AG04450 (cell line): Measurements from ENCODE around the gene AGAP3. TPM values are rescaled to one million over a fixed set of nuclear protein-coding genes. Genes with fewer than 3 reads are reported as not detected.

Experiments used
- CTCF ChIA-PET: fragments of 300-600, 350-600 bp; formaldehyde crosslinking; extraction: SDS; loops from one replicate; lab custom pipeline; 2022; ENCODE audit warnings: antibody characterized with exemption, inconsistent platforms; lab: Charles Lee
- POLR2A ChIA-PET: fragments of 350-600 bp; formaldehyde crosslinking; extraction: SDS; loops from one replicate; lab custom pipeline; 2021; ENCODE audit warnings: antibody characterized with exemption, inconsistent platforms; lab: Yijun Ruan, JAX
- DNase-seq: peaks from one replicate; pipeline ENCODE4 v3.0.0-alpha.2; 2011; ENCODE audit warnings: low read depth, low spot score
- H3K27ac ChIP-seq: one replicate; pipeline ENCODE4 v1.5.1; 2012; ENCODE audit warnings: low read depth, low read length, control low read depth
- H3K27me3 ChIP-seq: one replicate; pipeline ENCODE4 v1.6.0; 2012; ENCODE audit warnings: low read length; ENCODE audit not compliant: control insufficient read depth, insufficient read depth
- H3K4me3 ChIP-seq: 2 replicates; pipeline ENCODE4 v1.5.1; 2011; ENCODE audit warnings: mild to moderate bottlenecking, low read depth, low read length, control low read depth
- H3K9me3 ChIP-seq: 2 replicates; pipeline ENCODE4 v1.5.1; 2012; ENCODE audit warnings: low read length; ENCODE audit not compliant: control insufficient read depth, insufficient read depth
- CTCF ChIP-seq: IDR thresholded peaks from 2 replicates; pipeline ENCODE4 v1.5.1; 2011; ENCODE audit warnings: low read depth, low read length, control low read depth, inconsistent platforms
- polyA plus RNA-seq: library from polyadenylated mRNA; depleted of rRNA; stranded (reverse); fragments of >200 nt; gene quantifications from 2 replicates; pipeline ENCODE4 v1.2.3, GENCODE V29; 2011

Gene AGAP3
- polyA plus RNA-seq, 1 experiment, result 44.6 TPM

DNA sequence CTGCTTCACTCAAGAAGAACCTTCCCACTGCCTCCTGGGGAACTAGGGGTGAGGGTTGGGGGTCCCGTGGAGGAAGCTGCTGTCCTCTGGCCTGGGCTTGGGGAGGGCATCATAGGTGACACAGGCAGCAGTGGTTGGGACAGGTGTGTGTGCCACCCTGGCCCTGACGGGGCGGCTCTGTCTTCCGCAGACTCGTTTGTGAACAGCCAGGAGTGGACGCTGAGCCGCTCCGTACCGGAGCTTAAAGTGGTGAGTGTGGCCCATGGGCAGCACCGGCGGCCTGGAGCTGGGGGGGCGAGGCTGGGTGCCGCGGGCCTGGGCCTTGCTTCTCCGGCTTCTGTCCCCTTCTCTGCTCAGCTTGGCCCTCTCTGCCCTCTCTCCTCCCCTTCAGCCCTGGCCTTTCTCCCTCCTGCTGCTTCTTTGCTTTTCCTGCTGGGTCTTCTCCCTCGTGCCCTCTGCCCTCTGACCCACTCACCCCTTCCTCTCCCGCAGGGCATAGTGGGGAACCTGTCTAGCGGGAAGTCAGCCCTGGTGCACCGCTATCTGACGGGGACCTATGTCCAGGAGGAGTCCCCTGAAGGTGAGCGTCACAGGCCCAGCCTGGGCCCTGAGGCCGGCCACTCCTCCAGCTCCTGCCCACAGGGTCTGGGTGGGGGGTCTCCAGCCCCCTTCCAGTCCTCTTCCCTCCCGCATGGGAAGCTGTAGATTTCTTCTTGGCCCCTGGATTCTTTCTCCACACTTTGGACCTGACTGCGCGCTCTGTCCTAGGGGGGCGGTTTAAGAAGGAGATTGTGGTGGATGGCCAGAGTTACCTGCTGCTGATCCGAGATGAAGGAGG is 30.5 kb downstream of the AGAP3 start:
- Histone ChIP-seq H3K27ac (no peak overlapping the region), H3K4me3 (no peak overlapping the region), H3K9me3 (no peaks in the 10 kb centered on the region), H3K27me3 (no peaks in the 10 kb centered on the region)
- ChIA-PET CTCF (interaction anchor here (0.5 to 0.6 kb wide), 3 partner anchors 22 to 151 kb away, joined by 3 to 5 read pairs (median 4); no protein-coding TSS in a partner anchor), POLR2A (no interaction called here)
- no peak for TF ChIP-seq CTCF
- DNase-seq, result no peak

DNA sequence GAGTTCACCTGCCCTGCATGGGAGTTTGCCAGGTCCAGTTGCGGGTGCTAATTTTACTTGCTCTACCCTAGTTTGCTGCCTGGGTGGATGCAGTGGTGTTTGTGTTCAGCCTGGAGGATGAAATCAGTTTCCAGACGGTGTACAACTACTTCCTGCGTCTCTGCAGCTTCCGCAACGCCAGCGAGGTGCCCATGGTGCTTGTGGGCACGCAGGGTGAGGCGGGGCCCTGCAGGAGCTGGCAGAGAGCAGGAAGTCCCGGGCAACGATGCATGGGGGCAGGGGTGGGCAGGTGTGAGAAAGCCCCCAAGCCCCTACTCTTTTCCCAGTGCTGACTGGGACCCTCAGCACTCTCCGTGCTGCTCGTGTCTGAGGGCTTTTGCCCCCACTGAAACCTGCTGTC is 31.3 kb downstream of the AGAP3 start:
- H3K27ac ChIP-seq, result no peak overlapping the region
- no peaks in the 10 kb centered on the region for H3K9me3 ChIP-seq
- TF ChIP-seq CTCF, result no peak
- H3K4me3 ChIP-seq, result no peak overlapping the region
- H3K27me3 ChIP-seq, result no peaks in the 10 kb centered on the region
- ChIA-PET POLR2A (no interaction called here), CTCF (interaction anchor here (0.6 kb wide), 2 partner anchors 23 to 152 kb away, joined by 4 to 5 read pairs; no protein-coding TSS in a partner anchor)
- no peak for DNase-seq

DNA sequence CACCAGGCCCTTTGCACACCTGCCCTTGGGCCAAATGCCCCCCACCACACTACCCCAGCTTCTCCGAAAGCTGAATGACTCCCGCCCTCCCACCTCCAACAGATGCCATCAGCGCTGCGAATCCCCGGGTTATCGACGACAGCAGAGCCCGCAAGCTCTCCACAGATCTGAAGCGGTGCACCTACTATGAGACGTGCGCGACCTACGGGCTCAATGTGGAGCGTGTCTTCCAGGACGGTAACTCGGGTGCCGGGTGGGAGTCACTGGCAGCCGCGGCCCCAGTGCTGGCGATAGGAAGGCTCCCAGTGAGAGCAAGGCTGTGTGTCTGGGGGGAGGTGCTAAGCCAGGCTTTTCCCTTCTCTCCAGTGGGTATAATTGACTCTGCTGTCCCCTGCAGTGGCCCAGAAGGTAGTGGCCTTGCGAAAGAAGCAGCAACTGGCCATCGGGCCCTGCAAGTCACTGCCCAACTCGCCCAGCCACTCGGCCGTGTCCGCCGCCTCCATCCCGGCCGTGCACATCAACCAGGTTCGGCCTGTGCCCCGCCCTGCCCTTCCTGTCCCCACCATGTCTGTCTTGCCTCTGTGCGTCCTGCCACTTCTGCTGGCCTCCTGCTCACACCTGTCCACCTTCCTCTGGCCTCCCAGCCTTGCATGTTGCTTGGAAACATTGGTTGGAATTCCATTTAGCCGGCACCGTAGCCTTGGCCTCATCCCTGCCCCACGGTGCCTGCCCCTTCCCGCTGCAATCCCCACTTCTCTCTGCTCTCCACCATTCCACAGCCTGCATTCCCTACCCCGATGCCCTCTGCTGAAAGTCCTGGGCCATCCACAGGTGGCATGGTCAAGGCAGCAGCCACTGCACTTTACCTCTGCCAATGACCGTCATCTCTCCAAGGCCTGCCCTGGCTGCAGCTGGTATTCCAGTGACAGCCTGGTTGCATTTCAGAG is 32.1 kb downstream of the AGAP3 start:
- Histone ChIP-seq H3K9me3 (no peaks in the 10 kb centered on the region; the same call in 1 of the 2 replicates), H3K27ac (no peak overlapping the region), H3K27me3 (no peaks in the 10 kb centered on the region), H3K4me3 (no peak overlapping the region)
- CTCF ChIA-PET, result interaction anchor here (0.6 kb wide), 1 partner anchor 386 kb away, joined by 3 read pairs; no protein-coding TSS in a partner anchor
- TF ChIP-seq CTCF, result no peak
- no peak for DNase-seq
- POLR2A ChIA-PET, result no interaction called here

DNA sequence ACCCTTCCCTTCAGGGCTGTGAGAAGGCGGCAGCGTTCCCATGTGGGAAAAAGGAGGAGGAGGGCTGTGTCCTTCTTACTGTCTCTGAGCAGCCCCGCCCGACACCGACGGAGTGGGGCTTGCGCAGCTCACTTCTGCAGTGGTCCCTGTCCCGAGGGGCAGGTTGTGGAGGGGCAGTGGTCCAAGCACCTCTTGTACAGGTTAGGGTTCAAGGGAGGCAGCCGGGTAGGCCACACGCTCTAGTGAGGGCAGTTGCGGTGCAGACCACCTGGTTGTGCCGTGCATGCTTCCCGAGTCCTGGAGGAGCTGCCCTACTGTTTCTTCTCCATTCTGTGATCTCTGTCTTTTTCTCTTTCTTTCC is 32.8 kb downstream of the AGAP3 start:
- no peak for DNase-seq
- H3K27ac ChIP-seq, result no peak overlapping the region
- no peak overlapping the region for H3K4me3 ChIP-seq
- POLR2A ChIA-PET, result no interaction called here
- no peak for TF ChIP-seq CTCF
- CTCF ChIA-PET, result interaction anchor here (0.6 to 1.3 kb wide), 2 partner anchors 8 to 386 kb away, joined by 3 to 5 read pairs; no protein-coding TSS in a partner anchor
- no peaks in the 10 kb centered on the region for H3K27me3 ChIP-seq
- H3K9me3 ChIP-seq, result no peaks in the 10 kb centered on the region; the same call in 1 of the 2 replicates
